Stromal cell of bone marrow (primary cell): ENCODE data around the gene ARHGAP26.
"Not testable (repeated sequence)": the region's sequence is repeated elsewhere in the genome, so short reads cannot be mapped to it uniquely, and the experiment has no call there.

Experiments used
- DNase-seq: peaks from one replicate; pipeline ENCODE4 v3.0.0-alpha.2; 2012; ENCODE audit warnings: low read depth

The ARHGAP26 gene

GRCh38 chr5:143191720-143192119 lies 421.5 kb downstream of the ARHGAP26 start:
- DNase-seq: no peak

- DNase-seq: no peak
These were observed 422.2 kb downstream of the ARHGAP26 start for GRCh38 chr5:143192191-143192900.

GRCh38 chr5:143194206-143194605 lies 424.0 kb downstream of the ARHGAP26 start:
- DNase-seq: no peak

- DNase-seq: no peak
These were observed 424.5 kb downstream of the ARHGAP26 start for GRCh38 chr5:143194713-143195112.

- no peak for DNase-seq
These were observed 425.3 kb downstream of the ARHGAP26 start for GRCh38 chr5:143195491-143195890.

GRCh38 chr5:143196601-143197259 lies 426.6 kb downstream of the ARHGAP26 start:
- DNase-seq: no peak

- no peak for DNase-seq
These were observed 427.1 kb downstream of the ARHGAP26 start for GRCh38 chr5:143197260-143197656.

- no peak for DNase-seq
These were observed 428.2 kb downstream of the ARHGAP26 start for GRCh38 chr5:143198332-143198731.

- no peak for DNase-seq
These were observed 429.0 kb downstream of the ARHGAP26 start for GRCh38 chr5:143199161-143199560.

- no peak for DNase-seq
These were observed 429.7 kb downstream of the ARHGAP26 start for GRCh38 chr5:143199843-143200242.

GRCh38 chr5:143200781-143201398 lies 430.7 kb downstream of the ARHGAP26 start:
- DNase-seq: peak; percentile 78

GRCh38 chr5:143201589-143201988 lies 431.4 kb downstream of the ARHGAP26 start:
- no peak for DNase-seq

GRCh38 chr5:143203301-143203956 lies 433.3 kb downstream of the ARHGAP26 start:
- not testable (repeated sequence) for DNase-seq

- DNase-seq: no peak
These were observed 434.5 kb downstream of the ARHGAP26 start for GRCh38 chr5:143204474-143205246.

- DNase-seq: peak; percentile 87
These were observed 435.2 kb downstream of the ARHGAP26 start for GRCh38 chr5:143205386-143205785.

GRCh38 chr5:143205883-143206195 lies 435.7 kb downstream of the ARHGAP26 start:
- no peak for DNase-seq

GRCh38 chr5:143206196-143207053 lies 436.2 kb downstream of the ARHGAP26 start:
- DNase-seq: no peak

- no peak for DNase-seq
These were observed 436.9 kb downstream of the ARHGAP26 start for GRCh38 chr5:143207058-143207457.

GRCh38 chr5:143207563-143208364 lies 437.6 kb downstream of the ARHGAP26 start:
- DNase-seq: no peak

GRCh38 chr5:143208365-143208641 lies 438.1 kb downstream of the ARHGAP26 start:
- DNase-seq: no peak
